HG03520 (cell line): ENCODE data around the gene IDH3B.
A peak's percentile ranks its signal among the peaks of the same experiment; 100 is the strongest.

ENCODE experiments used
- ATAC-seq: cut with Tn5 transposase; IDR thresholded peaks from one replicate; pipeline ENCODE4 v1.9.1; 2021; ENCODE audit warnings: mild to moderate bottlenecking, moderate library complexity; ENCODE audit not compliant: unreplicated experiment

Gene IDH3B

GRCh38 chr20:2658414-2659354 is 5.3 kb downstream of the IDH3B start:
- no peak for ATAC-seq

- ATAC-seq = no peak
Observed at GRCh38 chr20:2657674-2658073, 6.3 kb downstream of the IDH3B start.

- no peak for ATAC-seq
Observed at GRCh38 chr20:2657241-2657640, 6.8 kb downstream of the IDH3B start.

GRCh38 chr20:2656471-2657117 is 7.4 kb downstream of the IDH3B start:
- ATAC-seq = no peak

GRCh38 chr20:2655331-2656116 is 8.5 kb downstream of the IDH3B start:
- ATAC-seq = no peak

GRCh38 chr20:2654831-2655230 is 9.2 kb downstream of the IDH3B start:
- no peak for ATAC-seq

- no peak for ATAC-seq
Observed at GRCh38 chr20:2654384-2654822, 9.6 kb downstream of the IDH3B start.

- ATAC-seq = no peak
Observed at GRCh38 chr20:2653556-2654383, 10.2 kb downstream of the IDH3B start.

GRCh38 chr20:2652724-2653555 is 11.1 kb downstream of the IDH3B start:
- peak; percentile 38 for ATAC-seq

- ATAC-seq = peak; percentile 77
Observed at GRCh38 chr20:2651772-2652723, 12.0 kb downstream of the IDH3B start, which contains the start of gene NOP56. TSS of gene NOP56 (plus strand) at chr20:2652632. CDS start at chr20:2652661, 29 bp downstream.

GRCh38 chr20:2643708-2644107 is 20.3 kb downstream of the IDH3B start:
- no peak for ATAC-seq

- no peak for ATAC-seq
Observed at GRCh38 chr20:2640899-2641298, 23.1 kb downstream of the IDH3B start.

GRCh38 chr20:2640260-2640659 is 23.8 kb downstream of the IDH3B start:
- no peak for ATAC-seq

GRCh38 chr20:2637246-2637645 is 26.8 kb downstream of the IDH3B start:
- no peak for ATAC-seq

- ATAC-seq = no peak
Observed at GRCh38 chr20:2633381-2633780, 30.6 kb downstream of the IDH3B start.

GRCh38 chr20:2631228-2631627 is 32.8 kb downstream of the IDH3B start:
- ATAC-seq = no peak

- ATAC-seq = no peak
Observed at GRCh38 chr20:2626853-2627541, 37.0 kb downstream of the IDH3B start.

GRCh38 chr20:2625062-2625461 is 39.0 kb downstream of the IDH3B start:
- no peak for ATAC-seq
